Skin epidermis (tissue), 12 donors: ENCODE results near the gene CXCR3.
A peak's percentile ranks its signal among the peaks of the same experiment; 100 is the strongest.
"Not testable (repeated sequence)": the region's sequence is repeated elsewhere in the genome, so short reads cannot be mapped to it uniquely, and the experiment has no call there.

ENCODE experiments used
- H3K27ac ChIP-seq, 21 experiments: fragments of 200-600 bp; sonication (generic) in 11 of 21; one replicate each; pipeline ENCODE4 v1.5.0; 2020; ENCODE audit warnings: mild to moderate bottlenecking in 3 of 21, inconsistent platforms in 2 of 21, moderate library complexity in 2 of 21
- H3K4me3 ChIP-seq, 7 experiments: fragments of 200-600 bp; sonication (generic) in 2 of 7; one replicate each; pipeline ENCODE4 v1.5.0; 2020; ENCODE audit warnings: inconsistent platforms in 2 of 7, mild to moderate bottlenecking in 2 of 7, moderate library complexity in 1 of 7

CXCR3 gene

GRCh38 chrX:71618303-71618721 is at the start of gene CXCR3:
CXCR3 (minus strand) TSS chrX:71618511; CDS start chrX:71618449, 62 bp downstream.
- H3K4me3 ChIP-seq, result peak within 1 kb of the TSS in 6 of 7 experiments; percentile 9 to 20 (median 12)

GRCh38 chrX:71667328-71668247 is 49.3 kb upstream of the CXCR3 start, which contains the start of gene LOC101059915:
LOC101059915 (plus strand) TSS chrX:71667546.
- Histone ChIP-seq H3K4me3 (no peak within 1 kb of the TSS), H3K27ac (no peak within 1 kb of the TSS)

More at GRCh38 chrX:71618303-71618721, at the start of gene CXCR3:
- H3K27ac ChIP-seq, result peak within 1 kb of the TSS in 13 of 21 experiments; percentile 11 to 93 (median 66)

GRCh38 chrX:71666240-71667223 is 48.2 kb upstream of the CXCR3 start:
- no peak overlapping the region for H3K4me3 ChIP-seq
- no peak overlapping the region for H3K27ac ChIP-seq

- H3K27ac ChIP-seq, result no peak overlapping the region
- H3K4me3 ChIP-seq, result no peak overlapping the region
Measured at GRCh38 chrX:71665747-71666146, 47.4 kb upstream of the CXCR3 start.

GRCh38 chrX:71664889-71665491 is 46.7 kb upstream of the CXCR3 start:
- H3K27ac ChIP-seq, result no peak overlapping the region
- H3K4me3 ChIP-seq, result no peak overlapping the region

GRCh38 chrX:71664202-71664601 is 45.9 kb upstream of the CXCR3 start:
- not testable (repeated sequence) for H3K4me3 ChIP-seq, H3K27ac ChIP-seq

- peak overlapping the region in 1 of 21 experiments; percentile 46 for H3K27ac ChIP-seq
- H3K4me3 ChIP-seq, result not testable (repeated sequence)
Measured at GRCh38 chrX:71663238-71663637, 44.9 kb upstream of the CXCR3 start.

GRCh38 chrX:71662654-71663053 is 44.3 kb upstream of the CXCR3 start:
- not testable (repeated sequence) for H3K4me3 ChIP-seq, H3K27ac ChIP-seq

GRCh38 chrX:71661919-71662318 is 43.6 kb upstream of the CXCR3 start:
- Histone ChIP-seq H3K4me3 (no peak overlapping the region), H3K27ac (no peak overlapping the region)

GRCh38 chrX:71660562-71661416 is 42.5 kb upstream of the CXCR3 start:
- Histone ChIP-seq H3K27ac (no peak overlapping the region), H3K4me3 (no peak overlapping the region)

- no peak overlapping the region for H3K27ac ChIP-seq
- no peak overlapping the region for H3K4me3 ChIP-seq
Measured at GRCh38 chrX:71659959-71660358, 41.6 kb upstream of the CXCR3 start.

GRCh38 chrX:71659342-71659741 is 41.0 kb upstream of the CXCR3 start:
- Histone ChIP-seq H3K4me3 (no peak overlapping the region), H3K27ac (no peak overlapping the region)

GRCh38 chrX:71657267-71657666 is 39.0 kb upstream of the CXCR3 start:
- Histone ChIP-seq H3K27ac (no peak overlapping the region), H3K4me3 (no peak overlapping the region)

- Histone ChIP-seq H3K27ac (no peak overlapping the region), H3K4me3 (no peak overlapping the region)
Measured at GRCh38 chrX:71653344-71653743, 35.0 kb upstream of the CXCR3 start.

GRCh38 chrX:71652405-71652804 is 34.1 kb upstream of the CXCR3 start:
- Histone ChIP-seq H3K27ac (no peak overlapping the region), H3K4me3 (no peak overlapping the region)

- Histone ChIP-seq H3K4me3 (no peak overlapping the region), H3K27ac (peak overlapping the region in 1 of 21 experiments; percentile 24)
Measured at GRCh38 chrX:71650333-71650969, 32.1 kb upstream of the CXCR3 start.

GRCh38 chrX:71644406-71644805 is 26.1 kb upstream of the CXCR3 start:
- H3K27ac ChIP-seq, result not testable (repeated sequence)

GRCh38 chrX:71640002-71640401 is 21.7 kb upstream of the CXCR3 start:
- Histone ChIP-seq H3K4me3 (no peak overlapping the region), H3K27ac (no peak overlapping the region)

More at GRCh38 chrX:71644406-71644805, 26.1 kb upstream of the CXCR3 start:
- not testable (repeated sequence) for H3K4me3 ChIP-seq
